Endodermal cell (in vitro differentiated cells): ENCODE measurements around the gene TM9SF2. TPM values are rescaled to one million over a fixed set of nuclear protein-coding genes. Genes with fewer than 3 reads are reported as not detected.
A peak's percentile ranks its signal among the peaks of the same experiment; 100 is the strongest.

Experiments used
- DNase-seq: peaks from one replicate; pipeline ENCODE4 v3.0.0-alpha.2; 2017
- H3K27ac ChIP-seq: 2 replicates; pipeline ENCODE4 v1.5.1; 2013; ENCODE audit warnings: mild to moderate bottlenecking, low read depth, low read length, moderate library complexity
- H3K27me3 ChIP-seq: 2 replicates; pipeline ENCODE4 v1.6.1; 2013; ENCODE audit warnings: mild to moderate bottlenecking, low read length, moderate library complexity; ENCODE audit not compliant: insufficient read depth, control insufficient read depth, poor library complexity, severe bottlenecking
- H3K36me3 ChIP-seq: 2 replicates; pipeline ENCODE4 v1.7.0; 2013; ENCODE audit warnings: mild to moderate bottlenecking, low read length, moderate library complexity; ENCODE audit not compliant: control insufficient read depth, insufficient read depth
- H3K4me1 ChIP-seq: one replicate; pipeline ENCODE4 v1.7.0; 2013; ENCODE audit warnings: low read length; ENCODE audit not compliant: control insufficient read depth, insufficient read depth
- H3K4me3 ChIP-seq: 2 replicates; pipeline ENCODE4 v1.5.1; 2013; ENCODE audit warnings: mild to moderate bottlenecking, low read length, moderate library complexity
- H3K9ac ChIP-seq: 2 replicates; pipeline ENCODE4 v1.6.1; 2013; ENCODE audit warnings: mild to moderate bottlenecking, low read length, moderate library complexity; ENCODE audit not compliant: poor library complexity, severe bottlenecking; ENCODE audit errors: extremely low read depth
- H3K9me3 ChIP-seq: 2 replicates; pipeline ENCODE4 v1.6.1; 2013; ENCODE audit warnings: mild to moderate bottlenecking, low read length, moderate library complexity; ENCODE audit not compliant: control insufficient read depth
- H3K27ac Mint-ChIP-seq: 2 replicates; pipeline ENCODE4 v1.8.0; 2020; ENCODE audit warnings: mixed read lengths
- H3K27me3 Mint-ChIP-seq: 2 replicates; pipeline ENCODE4 v1.8.0; 2021; ENCODE audit warnings: mild to moderate bottlenecking, mixed read lengths; ENCODE audit not compliant: insufficient read depth
- H3K36me3 Mint-ChIP-seq: 2 replicates; pipeline ENCODE4 v1.8.0; 2020; ENCODE audit warnings: low read depth, mixed read lengths
- H3K4me1 Mint-ChIP-seq: 2 replicates; pipeline ENCODE4 v1.8.0; 2020; ENCODE audit warnings: mixed read lengths
- H3K4me3 Mint-ChIP-seq: 2 replicates; pipeline ENCODE4 v1.8.0; 2020; ENCODE audit warnings: mild to moderate bottlenecking, moderate library complexity, mixed read lengths
- H3K9me3 Mint-ChIP-seq: 2 replicates; pipeline ENCODE4 v1.8.0; 2020; ENCODE audit warnings: mild to moderate bottlenecking, mixed read lengths
- WGBS, 2 experiments: methylation state at CpG; one replicate each; pipeline versions ENCODE4 v1.1.5 to v1.1.7; 2013; ENCODE audit warnings: missing lambda C conversion rate in 2 of 2, mixed read lengths in 1 of 2; ENCODE audit not compliant: insufficient coverage in 1 of 2, insufficient read length in 1 of 2; 5-methylcytosine and 5-hydroxymethylcytosine counted together
- long read RNA-seq, 4 experiments: library from polyadenylated mRNA in 2 of 4; library from RNA in 1 of 4; library from capped mRNA in 1 of 4; stranded (forward) in 3 of 4; unstranded in 1 of 4; transcript quantifications; one replicate each; pipeline ENCODE4 v2.0.0, GENCODE V29; 2020 to 2021; ENCODE audit warnings: inconsistent platforms in 1 of 4
- polyA plus RNA-seq, 2 experiments: library from polyadenylated mRNA; stranded (reverse); fragments of 50-300 nt; gene quantifications; one replicate each; pipeline ENCODE4 v1.2.3, GENCODE V29; 2013
- total RNA-seq, 2 donors: library from RNA; stranded (reverse); fragmentation: NEBNext Ultra II Directional in 1 of 2; extraction: Animal tissue kit (Norgen Biotek cat#: 25700) in 1 of 2; gene quantifications; 2 replicates in 1 of 2; 3 replicates in 1 of 2; pipeline ENCODE4 v1.2.1, GENCODE V29; 2021
- TF ChIP-seq, protein P1 (sequence below): fragments of 200-600 bp; sonication (generic); conservative IDR thresholded peaks from 2 replicates; pipeline ENCODE4 v1.5.0; 2021; ENCODE audit warnings: antibody characterized with exemption, mild to moderate bottlenecking

Gene TM9SF2, protein sequence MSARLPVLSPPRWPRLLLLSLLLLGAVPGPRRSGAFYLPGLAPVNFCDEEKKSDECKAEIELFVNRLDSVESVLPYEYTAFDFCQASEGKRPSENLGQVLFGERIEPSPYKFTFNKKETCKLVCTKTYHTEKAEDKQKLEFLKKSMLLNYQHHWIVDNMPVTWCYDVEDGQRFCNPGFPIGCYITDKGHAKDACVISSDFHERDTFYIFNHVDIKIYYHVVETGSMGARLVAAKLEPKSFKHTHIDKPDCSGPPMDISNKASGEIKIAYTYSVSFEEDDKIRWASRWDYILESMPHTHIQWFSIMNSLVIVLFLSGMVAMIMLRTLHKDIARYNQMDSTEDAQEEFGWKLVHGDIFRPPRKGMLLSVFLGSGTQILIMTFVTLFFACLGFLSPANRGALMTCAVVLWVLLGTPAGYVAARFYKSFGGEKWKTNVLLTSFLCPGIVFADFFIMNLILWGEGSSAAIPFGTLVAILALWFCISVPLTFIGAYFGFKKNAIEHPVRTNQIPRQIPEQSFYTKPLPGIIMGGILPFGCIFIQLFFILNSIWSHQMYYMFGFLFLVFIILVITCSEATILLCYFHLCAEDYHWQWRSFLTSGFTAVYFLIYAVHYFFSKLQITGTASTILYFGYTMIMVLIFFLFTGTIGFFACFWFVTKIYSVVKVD
- 10 to 100 TPM; 88.4 to 99.3 TPM for total RNA-seq
- 99.6 TPM for polyA plus RNA-seq (2013, experiment 1 of 2)
- 93.9 TPM for polyA plus RNA-seq (2013, experiment 2 of 2)
- long read RNA-seq, experiment 1, transcript TM9SF2-201 (17 exons, 3,430 nt) = major isoform, 31 of 75 reads
- long read RNA-seq, experiment 1, partial matches to known transcripts = 20 of 75 reads
- long read RNA-seq, experiment 1, other reads (novel, unspliced or antisense) = 24 of 75 reads
- long read RNA-seq, experiment 2, transcript TM9SF2-201 (17 exons, 3,430 nt) = major isoform, 323 of 373 reads
- long read RNA-seq, experiment 2, partial matches to known transcripts = 22 of 373 reads
- long read RNA-seq, experiment 2, other reads (novel, unspliced or antisense) = 24 of 373 reads
- long read RNA-seq, experiment 3, transcript TM9SF2-201 (17 exons, 3,430 nt) = major isoform, 643 of 742 reads
- long read RNA-seq, experiment 3, transcript TM9SF2-206 (19 exons, 3,858 nt) = minor isoform, 8 of 742 reads
- long read RNA-seq, experiment 3, partial matches to known transcripts = 53 of 742 reads
- long read RNA-seq, experiment 3, other reads (novel, unspliced or antisense) = 38 of 742 reads
- long read RNA-seq, experiment 4, transcript TM9SF2-201 (17 exons, 3,430 nt) = major isoform, 174 of 191 reads
- long read RNA-seq, experiment 4, partial matches to known transcripts = 9 of 191 reads
- long read RNA-seq, experiment 4, other reads (novel, unspliced or antisense) = 7 of 191 reads

DNA sequence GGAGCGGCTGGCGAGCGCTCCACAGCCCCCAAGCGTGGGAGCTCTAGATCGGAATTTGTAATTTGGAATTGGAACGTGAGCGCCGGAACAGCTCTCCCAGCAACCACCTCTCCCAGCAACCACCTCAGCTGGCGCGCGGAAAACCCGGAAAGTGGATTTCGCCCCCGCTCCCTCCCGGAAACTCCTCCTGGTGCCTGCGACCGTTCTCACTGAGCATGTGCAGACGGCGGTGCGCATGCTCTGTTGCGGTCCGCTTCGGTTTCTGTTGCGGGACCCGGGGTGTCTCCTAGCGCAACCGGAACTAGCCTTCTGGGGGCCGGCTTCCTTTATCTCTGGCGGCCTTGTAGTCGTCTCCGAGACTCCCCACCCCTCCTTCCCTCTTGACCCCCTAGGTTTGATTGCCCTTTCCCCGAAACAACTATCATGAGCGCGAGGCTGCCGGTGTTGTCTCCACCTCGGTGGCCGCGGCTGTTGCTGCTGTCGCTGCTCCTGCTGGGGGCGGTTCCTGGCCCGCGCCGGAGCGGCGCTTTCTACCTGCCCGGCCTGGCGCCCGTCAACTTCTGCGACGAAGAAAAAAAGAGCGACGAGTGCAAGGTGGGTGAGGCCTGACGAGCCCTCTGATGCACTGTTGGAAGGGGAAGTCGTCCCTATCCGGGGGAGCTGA, at the start of gene TM9SF2:
Gene TM9SF2, plus strand, starts transcription at position 289 of the 664 bp plus-strand sequence. Its CDS starts 135 bp downstream, at position 424.
- H3K9ac ChIP-seq = peak within 1 kb of the TSS; percentile 85
- TF ChIP-seq, protein P1, sequence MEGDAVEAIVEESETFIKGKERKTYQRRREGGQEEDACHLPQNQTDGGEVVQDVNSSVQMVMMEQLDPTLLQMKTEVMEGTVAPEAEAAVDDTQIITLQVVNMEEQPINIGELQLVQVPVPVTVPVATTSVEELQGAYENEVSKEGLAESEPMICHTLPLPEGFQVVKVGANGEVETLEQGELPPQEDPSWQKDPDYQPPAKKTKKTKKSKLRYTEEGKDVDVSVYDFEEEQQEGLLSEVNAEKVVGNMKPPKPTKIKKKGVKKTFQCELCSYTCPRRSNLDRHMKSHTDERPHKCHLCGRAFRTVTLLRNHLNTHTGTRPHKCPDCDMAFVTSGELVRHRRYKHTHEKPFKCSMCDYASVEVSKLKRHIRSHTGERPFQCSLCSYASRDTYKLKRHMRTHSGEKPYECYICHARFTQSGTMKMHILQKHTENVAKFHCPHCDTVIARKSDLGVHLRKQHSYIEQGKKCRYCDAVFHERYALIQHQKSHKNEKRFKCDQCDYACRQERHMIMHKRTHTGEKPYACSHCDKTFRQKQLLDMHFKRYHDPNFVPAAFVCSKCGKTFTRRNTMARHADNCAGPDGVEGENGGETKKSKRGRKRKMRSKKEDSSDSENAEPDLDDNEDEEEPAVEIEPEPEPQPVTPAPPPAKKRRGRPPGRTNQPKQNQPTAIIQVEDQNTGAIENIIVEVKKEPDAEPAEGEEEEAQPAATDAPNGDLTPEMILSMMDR = no peak
- H3K4me1 ChIP-seq = peaks cover 5% of the 10 kb centered on the region
- H3K27me3 ChIP-seq = no peaks in the 10 kb centered on the region
- 0% methylated on average over 15 to 55 of the region's 55 CpGs for WGBS, 2 experiments
- H3K36me3 Mint-ChIP-seq = peaks cover 4% of the 10 kb centered on the region
- peak; percentile 100 for DNase-seq
- peak within 1 kb of the TSS; percentile 99 for H3K4me3 Mint-ChIP-seq
- peaks cover 8% of the 10 kb centered on the region for H3K9me3 ChIP-seq
- H3K4me1 Mint-ChIP-seq = peaks cover 22% of the 10 kb centered on the region
- H3K27ac Mint-ChIP-seq = peak within 1 kb of the TSS; percentile 96
- H3K36me3 ChIP-seq = no peaks in the 10 kb centered on the region
- peak within 1 kb of the TSS; percentile 99 for H3K4me3 ChIP-seq
- H3K9me3 Mint-ChIP-seq = peaks cover 13% of the 10 kb centered on the region
- H3K27me3 Mint-ChIP-seq = no peaks in the 10 kb centered on the region
- H3K27ac ChIP-seq = peak within 1 kb of the TSS; percentile 75

DNA sequence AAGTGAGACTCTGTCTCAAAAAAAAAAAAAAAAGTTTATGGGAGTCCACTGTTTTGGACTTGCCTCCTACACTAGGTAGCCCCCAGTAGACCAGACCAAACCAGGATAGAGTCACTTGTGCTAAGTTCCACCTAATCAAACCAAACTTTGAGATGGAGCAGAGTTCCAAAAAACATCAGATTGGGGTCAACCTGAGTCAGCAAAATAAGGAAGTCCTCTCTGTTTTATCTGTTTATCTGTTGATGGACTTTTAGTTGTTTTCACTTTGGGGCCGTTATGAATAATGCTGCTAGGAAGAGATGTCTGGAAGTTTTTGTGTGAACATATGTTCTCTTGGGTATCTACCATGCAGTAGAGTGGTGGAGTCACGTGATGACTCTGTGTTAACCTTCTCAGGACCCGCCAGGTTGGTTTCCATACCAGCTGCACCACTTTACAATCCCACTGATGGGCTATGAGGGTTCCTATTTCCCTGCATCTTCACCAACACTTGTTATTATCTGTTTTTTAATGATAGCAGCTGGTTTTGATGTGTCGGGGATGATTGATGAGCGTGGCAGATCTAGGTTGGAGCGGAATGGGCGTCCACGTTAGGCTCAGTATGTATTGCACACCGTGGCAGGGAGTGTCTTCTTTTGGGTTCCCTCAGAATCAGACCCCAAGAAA, 46.6 kb upstream of the TM9SF2 start:
- H3K27me3 Mint-ChIP-seq = no peaks in the 10 kb centered on the region
- Histone ChIP-seq H3K9me3 (no peaks in the 10 kb centered on the region), H3K27me3 (no peaks in the 10 kb centered on the region), H3K4me1 (no peaks in the 10 kb centered on the region), H3K9ac (no peak overlapping the region), H3K36me3 (no peaks in the 10 kb centered on the region), H3K4me3 (no peak overlapping the region), H3K27ac (no peak overlapping the region)
- WGBS, 2 experiments = 78 to 91% methylated on average over 9 of the region's 9 CpGs
- H3K4me3 Mint-ChIP-seq = no peak overlapping the region
- H3K9me3 Mint-ChIP-seq = peaks cover 12% of the 10 kb centered on the region
- peaks cover 1% of the 10 kb centered on the region for H3K36me3 Mint-ChIP-seq
- TF ChIP-seq, protein P1 = no peak
- H3K27ac Mint-ChIP-seq = no peak overlapping the region
- DNase-seq = no peak
- no peaks in the 10 kb centered on the region for H3K4me1 Mint-ChIP-seq
